ENCODE data around the gene PLSCR5. TPM values are rescaled to one million over a fixed set of nuclear protein-coding genes. Genes with fewer than 3 reads are reported as not detected.
A peak's percentile ranks its signal among the peaks of the same experiment; 100 is the strongest.

PLSCR5 gene
- total RNA-seq, 1 donor from 2014 or later, result not detected

- DNase-seq (no peak), ATAC-seq (no peak)
- intact Hi-C loops (cut with micrococcal nuclease), result no loop called here
These were observed 55.0 kb downstream of the PLSCR5 start for GRCh38 chr3:146550070-146550615.

GRCh38 chr3:146547235-146547835, 57.8 kb downstream of the PLSCR5 start:
- no peak for ATAC-seq

GRCh38 chr3:146546366-146546965, 58.7 kb downstream of the PLSCR5 start:
- intact Hi-C loops (cut with micrococcal nuclease), result no loop called here
- no peak for DNase-seq
- no peak for ATAC-seq

More at GRCh38 chr3:146547235-146547835, 57.8 kb downstream of the PLSCR5 start:
- intact Hi-C loops (cut with micrococcal nuclease), result no loop called here
- DNase-seq, result no peak

- no peak for ATAC-seq
- intact Hi-C loops (cut with micrococcal nuclease), result no loop called here
- DNase-seq, result no peak
These were observed 60.1 kb downstream of the PLSCR5 start for GRCh38 chr3:146544929-146545528.

GRCh38 chr3:146544002-146544928, 60.9 kb downstream of the PLSCR5 start, which contains the start of gene PLSCR1:
TSS of gene PLSCR1 (minus strand) at chr3:146544607. CDS start at chr3:146536552, 8,055 bp downstream.
- DNase-seq, result peak; percentile 93
- ATAC-seq, result peak; percentile 95
- intact Hi-C loops (cut with micrococcal nuclease), result no loop called here

- intact Hi-C loops (cut with micrococcal nuclease), result no loop called here
- no peak for DNase-seq
- peak; percentile 44 for ATAC-seq
These were observed 61.6 kb downstream of the PLSCR5 start for GRCh38 chr3:146543461-146544001.

- intact Hi-C loops (cut with micrococcal nuclease), result no loop called here
- no peak for DNase-seq
- no peak for ATAC-seq
These were observed 62.2 kb downstream of the PLSCR5 start for GRCh38 chr3:146542978-146543377.

GRCh38 chr3:146542179-146542578, 63.0 kb downstream of the PLSCR5 start:
- DNase-seq (no peak), ATAC-seq (no peak)
- intact Hi-C loops (cut with micrococcal nuclease), result no loop called here

GRCh38 chr3:146540978-146541377, 64.2 kb downstream of the PLSCR5 start:
- DNase-seq (no peak), ATAC-seq (no peak)
- intact Hi-C loops (cut with micrococcal nuclease), result no loop called here

- ATAC-seq, result no peak
- intact Hi-C loops (cut with micrococcal nuclease), result no loop called here
- no peak for DNase-seq
These were observed 64.9 kb downstream of the PLSCR5 start for GRCh38 chr3:146540236-146540635.

- ATAC-seq (no peak), DNase-seq (no peak)
- intact Hi-C loops (cut with micrococcal nuclease), result no loop called here
These were observed 65.8 kb downstream of the PLSCR5 start for GRCh38 chr3:146539315-146539714.

GRCh38 chr3:146537603-146538002, 67.5 kb downstream of the PLSCR5 start:
- ATAC-seq (no peak), DNase-seq (no peak)
- intact Hi-C loops (cut with micrococcal nuclease), result no loop called here

GRCh38 chr3:146536681-146537080, 68.5 kb downstream of the PLSCR5 start:
- peak; percentile 65 for ATAC-seq
- intact Hi-C loops (cut with micrococcal nuclease), result no loop called here
- DNase-seq, result no peak

Other genes starting within 250 kb of the PLSCR5 start
- not detected for gene PLSCR2, start 135.8 kb downstream of the PLSCR5 start, total RNA-seq
- 23.6 TPM for gene PLSCR1, start 60.7 kb downstream of the PLSCR5 start, total RNA-seq

Data from left ventricle myocardium superior (tissue), 1 donor.